Left lung (tissue), 10 donors: Measurements from ENCODE around the gene LAMA2. TPM values are rescaled to one million over a fixed set of nuclear protein-coding genes. Genes with fewer than 3 reads are reported as not detected.

ENCODE experiments used
- ATAC-seq: fragments of 200-7000 bp; cut with Tn5 transposase; one replicate; pipeline ENCODE4 v1.9.1; 2020; ENCODE audit warnings: moderate library complexity
- DNase-seq, 4 donors: peaks; one replicate each; pipeline ENCODE4 v3.0.0-alpha.2; 2013 to 2020
- H3K27ac ChIP-seq, 2 donors: fragments of 200-600 bp; sonication (generic) in 1 of 2; one replicate each; pipeline versions ENCODE4 v1.5.0 to v1.8.0; 2020 to 2021
- H3K27me3 ChIP-seq, 2 donors: fragments of 200-600 bp; sonication (generic) in 1 of 2; one replicate each; pipeline versions ENCODE4 v1.5.0 to v1.8.0; 2020 to 2021
- H3K36me3 ChIP-seq, 2 donors: fragments of 200-600 bp; sonication (generic) in 1 of 2; one replicate each; pipeline versions ENCODE4 v1.5.0 to v1.8.0; 2020 to 2021
- H3K4me1 ChIP-seq, 2 donors: fragments of 200-600 bp; one replicate each; pipeline ENCODE4 v1.8.0; 2021
- H3K4me3 ChIP-seq, 2 donors: fragments of 200-600 bp; sonication (generic) in 1 of 2; one replicate each; pipeline versions ENCODE4 v1.5.0 to v1.8.0; 2020 to 2021; ENCODE audit warnings: mild to moderate bottlenecking in 1 of 2
- H3K9me3 ChIP-seq, 2 donors: fragments of 200-600 bp; sonication (generic) in 1 of 2; one replicate each; pipeline versions ENCODE4 v1.5.0 to v1.8.0; 2020 to 2021
- CTCF ChIP-seq, 2 donors: fragments of 200-600 bp; sonication (generic) in 1 of 2; IDR thresholded peaks; one replicate each; pipeline versions ENCODE4 v1.5.0 to v1.8.0; 2021; ENCODE audit warnings: antibody characterized with exemption in 2 of 2
- intact Hi-C, 2 donors: fragments of 100-400 bp; cut with DNase I; formaldehyde crosslinking; loops; one replicate each; pipeline versions ENCODE4 v1.11.2 to v1.14.2; 2022
- polyA plus RNA-seq, 6 donors: library from polyadenylated mRNA; unstranded; fragments of 120-200 nt; gene quantifications; one replicate each; pipeline ENCODE4 v1.2.1, GENCODE V29; 2013; ENCODE audit not compliant: insufficient read length in 6 of 6
- total RNA-seq, 2 donors: library from RNA; stranded (reverse); fragmentation: NEBNext Ultra II Directional; extraction: Animal tissue kit (Norgen Biotek cat#: 25700); gene quantifications; one replicate each; pipeline ENCODE4 v1.2.1, GENCODE V29; 2021
- donor health status: DM: no; HTN: yes; CAD: no.
- donor health status: DM: no; HTN: no; CAD: no.

LAMA2 gene
- total and polyA plus RNA-seq, 8 donors = 32.7 to 91.7 (median 64.7) TPM

DNA sequence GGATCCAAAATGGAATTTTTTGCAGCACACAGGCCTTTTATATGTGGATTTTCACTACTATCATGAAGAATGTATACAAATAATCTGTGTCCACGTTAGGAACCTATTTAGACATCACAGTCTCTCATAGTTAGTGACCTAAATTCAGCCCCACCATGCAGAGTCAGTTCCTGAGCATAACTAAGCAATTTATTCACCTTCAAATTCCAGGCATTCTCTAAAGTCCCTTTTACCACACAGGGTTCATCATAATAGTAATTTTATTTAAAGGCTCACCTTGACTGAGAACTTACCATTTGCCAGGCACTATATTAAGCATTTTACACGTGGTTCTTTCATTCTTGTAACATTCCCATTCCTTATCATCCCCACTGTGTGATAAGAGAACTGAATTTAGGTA is 473.2 kb downstream of the LAMA2 start:
- TF ChIP-seq CTCF (IDR thresholded peaks at IDR 0.05) = no peak
- Histone ChIP-seq H3K27me3 (no peaks in the 10 kb centered on the region), H3K4me3 (no peak overlapping the region), H3K9me3 (no peaks in the 10 kb centered on the region), H3K36me3 (no peaks in the 10 kb centered on the region), H3K27ac (no peak overlapping the region), H3K4me1 (no peaks in the 10 kb centered on the region)
- ATAC-seq = no peak
- intact Hi-C loops = no loop called here
- DNase-seq = no peak

DNA sequence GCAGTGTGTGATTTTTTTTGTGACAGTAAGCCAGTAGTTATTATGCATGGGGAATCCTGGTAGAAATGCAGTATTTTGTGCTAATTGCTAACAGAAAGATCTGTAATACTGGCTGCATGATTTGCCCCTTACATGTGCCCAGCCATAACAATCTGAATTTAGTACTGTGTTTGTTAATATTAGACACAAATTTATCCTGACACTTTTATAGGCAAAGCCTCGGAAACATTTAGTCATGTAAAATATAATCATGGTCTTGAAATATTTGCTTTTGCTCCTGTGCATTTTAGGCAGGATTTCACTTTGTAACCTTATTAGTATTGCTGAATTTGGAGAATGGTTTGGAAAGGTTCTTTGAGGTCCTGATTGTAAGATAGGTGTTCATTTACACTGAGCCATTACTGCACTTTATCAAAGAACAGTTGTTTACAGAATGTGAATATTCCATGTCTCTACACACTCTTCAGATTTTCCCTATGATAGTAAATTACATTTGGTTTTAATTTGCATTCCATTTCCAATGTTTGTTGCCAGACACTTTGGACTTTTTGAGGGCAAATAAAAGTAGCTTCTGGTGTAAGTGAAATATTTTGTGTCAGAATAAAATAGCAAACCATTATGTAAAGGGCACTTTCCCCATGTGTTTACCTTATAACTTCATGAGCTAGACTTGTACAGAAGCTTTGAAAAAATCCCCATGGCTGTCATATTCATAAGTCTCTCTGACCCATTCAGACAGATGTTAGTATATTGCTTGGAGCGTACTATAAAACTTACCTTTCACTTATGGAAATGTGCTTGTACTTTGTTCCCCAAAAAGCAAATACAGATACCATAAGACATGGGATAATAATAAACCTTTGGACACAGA is 477.1 kb downstream of the LAMA2 start:
- Histone ChIP-seq H3K36me3 (no peaks in the 10 kb centered on the region), H3K4me1 (no peaks in the 10 kb centered on the region), H3K27me3 (no peaks in the 10 kb centered on the region), H3K9me3 (no peaks in the 10 kb centered on the region), H3K4me3 (no peak overlapping the region), H3K27ac (no peak overlapping the region)
- intact Hi-C loops = no loop called here
- DNase-seq (no peak), ATAC-seq (no peak)
- TF ChIP-seq CTCF (IDR thresholded peaks at IDR 0.05) = no peak

GRCh38 chr6:129360682-129360955 is 477.7 kb downstream of the LAMA2 start:
- ATAC-seq (no peak), DNase-seq (no peak)
- Histone ChIP-seq H3K36me3 (no peaks in the 10 kb centered on the region), H3K4me3 (no peak overlapping the region), H3K9me3 (no peaks in the 10 kb centered on the region), H3K4me1 (no peaks in the 10 kb centered on the region), H3K27ac (no peak overlapping the region), H3K27me3 (no peaks in the 10 kb centered on the region)
- TF ChIP-seq CTCF (IDR thresholded peaks at IDR 0.05) = no peak
- intact Hi-C loops = no loop called here

DNA sequence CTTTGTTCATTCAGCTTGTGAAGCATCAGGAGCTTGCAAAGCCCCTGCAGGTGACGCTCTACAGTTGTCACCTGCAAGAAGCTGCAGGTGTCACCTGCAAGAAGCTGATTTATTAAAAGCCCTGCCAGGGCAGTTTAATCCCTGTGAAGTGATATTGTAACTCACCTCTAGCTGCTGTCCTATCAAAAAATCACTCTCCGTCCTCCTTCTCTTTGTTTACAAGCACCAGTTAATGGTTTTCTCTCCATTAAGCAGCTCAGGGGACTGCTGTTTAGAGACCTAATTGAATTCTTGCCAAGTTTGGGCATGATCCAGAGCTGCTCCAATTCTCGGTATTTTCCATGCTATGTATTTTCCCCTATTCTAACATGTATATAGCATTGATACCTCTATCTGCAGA is 481.1 kb downstream of the LAMA2 start:
- no peaks in the 10 kb centered on the region for H3K27me3 ChIP-seq
- TF ChIP-seq CTCF (IDR thresholded peaks at IDR 0.05) = no peak
- H3K4me3 ChIP-seq = no peak overlapping the region
- no peak for ATAC-seq
- DNase-seq = no peak
- no peaks in the 10 kb centered on the region for H3K9me3 ChIP-seq
- intact Hi-C loops = no loop called here
- H3K36me3 ChIP-seq = no peaks in the 10 kb centered on the region
- H3K4me1 ChIP-seq = no peaks in the 10 kb centered on the region
- H3K27ac ChIP-seq = no peak overlapping the region

DNA sequence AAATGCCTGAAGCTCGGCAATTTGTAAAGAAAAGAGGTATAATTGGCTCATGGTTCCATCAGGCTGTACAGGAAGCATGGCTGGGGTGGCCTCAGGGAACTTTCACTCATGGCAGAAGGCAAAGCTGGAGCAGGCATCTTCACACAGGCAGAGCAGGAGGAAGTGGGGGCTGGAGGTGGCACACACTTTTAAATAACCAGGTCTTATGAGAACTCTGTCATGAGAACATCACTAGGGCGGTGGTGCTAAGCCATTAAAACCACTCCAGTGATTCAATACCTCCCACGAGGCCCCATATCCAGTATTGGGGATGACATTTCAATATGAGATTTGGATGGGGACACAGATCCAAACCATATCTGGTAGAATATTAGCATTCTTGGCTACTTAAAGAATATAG is 481.8 kb downstream of the LAMA2 start:
- Histone ChIP-seq H3K27me3 (no peaks in the 10 kb centered on the region), H3K4me3 (no peak overlapping the region), H3K27ac (no peak overlapping the region), H3K36me3 (no peaks in the 10 kb centered on the region), H3K4me1 (no peaks in the 10 kb centered on the region), H3K9me3 (no peaks in the 10 kb centered on the region)
- intact Hi-C loops = no loop called here
- TF ChIP-seq CTCF (IDR thresholded peaks at IDR 0.05) = no peak
- no peak for DNase-seq
- ATAC-seq = no peak
